ENCODE measurements around the gene SMIM11. TPM values are rescaled to one million over a fixed set of nuclear protein-coding genes. Genes with fewer than 3 reads are reported as not detected.
A peak's percentile ranks its signal among the peaks of the same experiment; 100 is the strongest.
"Not testable (repeated sequence)": the region's sequence is repeated elsewhere in the genome, so short reads cannot be mapped to it uniquely, and the experiment has no call there.

The SMIM11 gene
- total RNA-seq, 2 experiments from 2014 or later = 14.5 to 15.6 TPM

- peaks cover 2% of the 10 kb centered on the region for H3K9me3 Mint-ChIP-seq
- DNase-seq = no peak
- ChIA-PET POLR2A (no interaction called here), CTCF (interaction anchor here (0.7 to 5.1 kb wide), 4 partner anchors 7 to 435 kb away, joined by 3 to 53 read pairs (median 12); no protein-coding TSS in a partner anchor)
- intact Hi-C loops (cut with micrococcal nuclease) = no loop called here
- H3K36me3 Mint-ChIP-seq = no peaks in the 10 kb centered on the region
- no peak overlapping the region for H3K4me3 Mint-ChIP-seq
- H3K4me1 Mint-ChIP-seq (ENCODE audit: low read depth) = peaks cover 5% of the 10 kb centered on the region
- H3K27me3 Mint-ChIP-seq = peaks cover 18% of the 10 kb centered on the region
- H3K27ac Mint-ChIP-seq = no peak overlapping the region
These were observed 16.4 kb upstream of the SMIM11 start for GRCh38 chr21:34358866-34359265.

DNA sequence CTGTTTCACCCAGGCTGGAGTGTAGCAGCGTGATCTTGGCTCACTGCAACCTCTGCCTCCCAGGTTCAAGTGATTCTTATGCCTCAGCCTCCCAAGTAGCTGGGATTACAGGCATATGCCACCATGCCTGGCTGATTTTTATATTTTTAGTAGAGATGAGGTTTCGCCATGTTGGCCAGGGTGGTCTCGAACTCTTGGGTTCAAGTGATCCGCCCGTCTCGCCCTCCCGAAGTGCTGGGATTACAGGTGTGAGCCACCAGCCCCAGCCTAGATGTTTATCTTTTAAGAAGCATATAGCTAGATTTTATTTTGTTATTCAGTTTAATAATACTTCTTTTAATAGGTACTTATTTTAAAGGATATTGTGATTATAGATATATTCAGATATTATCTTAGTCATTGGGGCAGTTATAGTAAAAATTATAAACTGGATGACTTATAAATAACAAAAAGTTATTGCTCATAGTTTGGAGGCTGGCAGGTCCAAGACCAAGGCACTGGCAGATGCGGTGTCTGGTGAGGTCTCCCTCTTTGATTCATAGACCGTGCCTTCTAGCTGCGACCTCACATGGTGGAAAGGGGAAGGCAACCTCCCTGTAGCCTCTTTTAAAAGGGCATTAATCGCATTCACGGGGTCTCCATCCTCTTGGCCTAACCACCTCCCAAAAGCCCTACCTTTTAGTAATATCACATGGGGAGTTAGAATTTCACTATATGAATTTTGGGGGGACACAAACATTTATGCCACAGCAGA is 14.6 kb upstream of the SMIM11 start:
- DNase-seq = no peak
- intact Hi-C loops (cut with micrococcal nuclease) = no loop called here
- Mint-ChIP-seq H3K27me3 (peaks cover 11% of the 10 kb centered on the region), H3K4me1 (ENCODE audit: low read depth) (peaks cover 5% of the 10 kb centered on the region), H3K36me3 (no peaks in the 10 kb centered on the region), H3K4me3 (no peak overlapping the region), H3K9me3 (peaks cover 2% of the 10 kb centered on the region), H3K27ac (no peak overlapping the region)
- ChIA-PET CTCF (interaction anchor here (0.5 to 5.1 kb wide), 5 partner anchors 13 to 543 kb away, joined by 3 to 53 read pairs (median 8); no protein-coding TSS in a partner anchor), POLR2A (no interaction called here)

GRCh38 chr21:34362136-34362444 is 13.2 kb upstream of the SMIM11 start:
- CTCF ChIA-PET = interaction anchor here (0.6 to 5.1 kb wide), 24 partner anchors 9 to 756 kb away, joined by 3 to 53 read pairs (median 4); no protein-coding TSS in a partner anchor

DNA sequence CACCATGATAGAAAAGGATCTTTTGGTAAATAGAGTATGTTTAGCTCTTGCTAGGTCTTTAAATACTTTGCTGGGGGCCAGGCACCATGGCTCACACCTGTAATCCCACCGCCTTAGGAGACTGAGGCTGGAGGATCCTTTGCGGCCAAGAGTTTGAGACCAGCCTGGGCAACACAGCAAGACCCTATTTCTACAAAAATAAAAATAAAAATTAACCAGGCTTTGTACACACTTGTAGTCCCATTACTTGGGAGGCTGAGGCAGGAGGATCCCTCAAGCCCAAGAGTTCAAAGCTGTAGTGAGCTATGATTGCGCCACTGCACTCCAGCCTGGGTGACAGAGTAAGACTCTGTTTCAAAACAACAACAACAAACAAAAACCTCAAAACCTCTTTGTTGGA is 12.6 kb upstream of the SMIM11 start:
- peaks cover 5% of the 10 kb centered on the region for H3K4me1 Mint-ChIP-seq (ENCODE audit: low read depth)
- no peak overlapping the region for H3K27ac Mint-ChIP-seq
- peaks cover 9% of the 10 kb centered on the region for H3K27me3 Mint-ChIP-seq
- peaks cover 2% of the 10 kb centered on the region for H3K9me3 Mint-ChIP-seq
- H3K4me3 Mint-ChIP-seq = no peak overlapping the region
- POLR2A ChIA-PET = no interaction called here
- CTCF ChIA-PET = interaction anchor here (0.6 to 5.1 kb wide), 25 partner anchors 8 to 757 kb away, joined by 3 to 53 read pairs (median 3); no protein-coding TSS in a partner anchor
- H3K36me3 Mint-ChIP-seq = no peaks in the 10 kb centered on the region
- intact Hi-C loops (cut with micrococcal nuclease) = no loop called here
- no peak for DNase-seq

More at GRCh38 chr21:34362136-34362444, 13.2 kb upstream of the SMIM11 start:
- POLR2A ChIA-PET = no interaction called here
- no peak for DNase-seq
- Mint-ChIP-seq H3K27me3 (peaks cover 9% of the 10 kb centered on the region), H3K27ac (no peak overlapping the region), H3K4me1 (ENCODE audit: low read depth) (peaks cover 5% of the 10 kb centered on the region), H3K9me3 (peaks cover 2% of the 10 kb centered on the region), H3K36me3 (no peaks in the 10 kb centered on the region), H3K4me3 (no peak overlapping the region)
- intact Hi-C loops (cut with micrococcal nuclease) = no loop called here

GRCh38 chr21:34363733-34364132 is 11.6 kb upstream of the SMIM11 start, which contains the start of gene KCNE2:
Gene KCNE2 (plus strand): TSS chr21:34364006. CDS start chr21:34370479, 6,473 bp downstream.
- peaks cover 5% of the 10 kb centered on the region for H3K4me1 Mint-ChIP-seq (ENCODE audit: low read depth)
- CTCF ChIA-PET = interaction anchor here (0.6 to 5.1 kb wide), 5 partner anchors 239 to 440 kb away, joined by 3 to 53 read pairs (median 19); no protein-coding TSS in a partner anchor
- no peak within 1 kb of the TSS for H3K27ac Mint-ChIP-seq
- H3K36me3 Mint-ChIP-seq = no peaks in the 10 kb centered on the region
- intact Hi-C loops (cut with micrococcal nuclease) = no loop called here
- H3K4me3 Mint-ChIP-seq = no peak within 1 kb of the TSS
- H3K27me3 Mint-ChIP-seq = peaks cover 11% of the 10 kb centered on the region
- peaks cover 2% of the 10 kb centered on the region for H3K9me3 Mint-ChIP-seq
- POLR2A ChIA-PET = no interaction called here
- no peak for DNase-seq

GRCh38 chr21:34364921-34365320 is 10.4 kb upstream of the SMIM11 start:
- H3K27ac Mint-ChIP-seq = no peak overlapping the region
- H3K27me3 Mint-ChIP-seq = peaks cover 12% of the 10 kb centered on the region
- intact Hi-C loops (cut with micrococcal nuclease) = no loop called here
- POLR2A ChIA-PET = no interaction called here
- no peak overlapping the region for H3K4me3 Mint-ChIP-seq
- peaks cover 5% of the 10 kb centered on the region for H3K4me1 Mint-ChIP-seq (ENCODE audit: low read depth)
- CTCF ChIA-PET = interaction anchor here (1.7 kb wide), 1 partner anchor 17 kb away, joined by 7 read pairs; no protein-coding TSS in a partner anchor
- no peaks in the 10 kb centered on the region for H3K36me3 Mint-ChIP-seq
- H3K9me3 Mint-ChIP-seq = no peaks in the 10 kb centered on the region
- DNase-seq = no peak

DNA sequence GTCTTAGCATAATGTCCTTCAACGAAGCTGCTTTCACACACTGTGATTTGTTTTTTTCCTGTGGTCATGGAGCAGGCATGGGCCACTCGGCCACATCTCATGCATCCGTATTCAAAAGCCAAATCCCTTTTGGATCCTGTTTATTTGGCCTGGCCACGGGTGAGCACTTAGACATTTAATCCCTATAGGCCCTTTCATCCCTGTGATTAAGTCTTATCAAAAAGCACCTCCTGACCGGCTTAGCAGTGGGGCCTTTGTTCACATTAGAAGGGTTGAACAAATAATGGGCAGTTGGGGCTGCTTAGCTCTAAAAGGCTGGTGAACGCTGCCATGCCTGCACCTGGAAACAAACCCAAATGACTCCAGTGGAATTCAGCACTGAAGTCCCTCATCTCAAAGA is 9.5 kb upstream of the SMIM11 start:
- H3K27ac Mint-ChIP-seq = no peak overlapping the region
- intact Hi-C loops (cut with micrococcal nuclease) = no loop called here
- no peaks in the 10 kb centered on the region for H3K9me3 Mint-ChIP-seq
- CTCF ChIA-PET = interaction anchor here (1.4 to 1.7 kb wide), 2 partner anchors 18 to 264 kb away, joined by 4 to 7 read pairs; no protein-coding TSS in a partner anchor
- H3K36me3 Mint-ChIP-seq = no peaks in the 10 kb centered on the region
- no peak overlapping the region for H3K4me3 Mint-ChIP-seq
- peaks cover 12% of the 10 kb centered on the region for H3K27me3 Mint-ChIP-seq
- no peak for DNase-seq
- peaks cover 5% of the 10 kb centered on the region for H3K4me1 Mint-ChIP-seq (ENCODE audit: low read depth)
- POLR2A ChIA-PET = no interaction called here

DNA sequence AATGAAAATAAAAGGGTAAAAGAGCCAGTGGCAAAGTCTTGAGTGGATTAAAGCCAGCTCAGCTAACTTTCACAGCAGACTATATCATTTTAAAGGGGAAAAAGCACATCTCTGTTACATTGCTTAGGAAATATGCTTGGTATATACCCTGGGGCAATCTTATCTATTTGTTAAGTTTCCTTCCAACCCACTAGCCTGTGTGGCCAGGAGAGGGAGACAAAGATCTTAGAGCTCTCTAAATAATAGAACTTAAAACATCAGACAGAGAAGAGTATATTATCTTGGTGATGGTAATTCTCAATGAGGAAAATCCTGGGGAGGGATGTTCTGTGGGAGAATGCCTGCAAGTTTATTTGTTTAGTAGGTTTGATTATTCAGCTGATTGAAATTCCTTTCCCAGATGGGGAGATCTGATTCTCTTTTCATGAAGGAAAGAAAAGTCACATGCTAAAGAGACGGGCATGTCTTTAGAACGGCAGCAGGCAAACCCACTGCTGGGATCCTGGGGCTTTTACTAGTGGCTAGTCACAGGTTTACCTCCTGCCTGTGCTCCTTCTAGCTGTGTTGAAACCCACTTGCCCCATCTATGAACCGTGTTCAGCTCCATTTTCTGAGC is 7.9 kb upstream of the SMIM11 start:
- H3K27ac Mint-ChIP-seq = no peak overlapping the region
- H3K4me3 Mint-ChIP-seq = no peak overlapping the region
- no peaks in the 10 kb centered on the region for H3K9me3 Mint-ChIP-seq
- CTCF ChIA-PET = interaction anchor here (0.6 to 2.2 kb wide), 14 partner anchors 12 to 1970 kb away, joined by 3 to 12 read pairs (median 4); no protein-coding TSS in a partner anchor
- intact Hi-C loops (cut with micrococcal nuclease) = no loop called here
- no peaks in the 10 kb centered on the region for H3K4me1 Mint-ChIP-seq (ENCODE audit: low read depth)
- peak; percentile 43 for DNase-seq
- H3K36me3 Mint-ChIP-seq = no peaks in the 10 kb centered on the region
- H3K27me3 Mint-ChIP-seq = peaks cover 8% of the 10 kb centered on the region
- POLR2A ChIA-PET = interaction anchor here (0.6 kb wide), 1 partner anchor 1709 kb away, joined by 4 read pairs; no protein-coding TSS in a partner anchor

- POLR2A ChIA-PET = no interaction called here
- Mint-ChIP-seq H3K4me1 (ENCODE audit: low read depth) (no peaks in the 10 kb centered on the region), H3K27ac (no peak overlapping the region), H3K27me3 (peaks cover 8% of the 10 kb centered on the region), H3K9me3 (no peaks in the 10 kb centered on the region), H3K4me3 (no peak overlapping the region), H3K36me3 (no peaks in the 10 kb centered on the region)
- intact Hi-C loops (cut with micrococcal nuclease) = no loop called here
- CTCF ChIA-PET = no interaction called here
- DNase-seq = no peak
These were observed 5.6 kb upstream of the SMIM11 start for GRCh38 chr21:34369741-34370140.

DNA sequence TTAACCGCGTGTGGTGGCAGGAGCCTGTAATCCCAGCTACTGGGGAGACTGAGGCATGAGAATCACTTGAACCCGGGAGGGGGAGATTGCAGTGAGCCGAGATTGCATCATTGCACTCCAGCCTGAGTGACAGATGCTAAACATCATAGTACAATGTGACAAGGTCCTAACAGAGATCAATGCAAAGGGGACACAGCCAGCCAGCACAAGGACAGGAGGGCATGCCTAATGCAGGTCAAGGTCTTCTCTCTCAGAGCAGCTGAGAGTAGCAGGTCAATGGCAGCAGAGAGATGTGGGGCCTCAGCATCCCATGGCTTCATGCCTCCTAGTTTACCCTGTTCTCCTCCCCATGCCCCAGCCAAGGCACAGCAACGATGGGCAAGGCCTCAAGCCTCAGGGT is 3.0 kb upstream of the SMIM11 start:
- CTCF ChIA-PET = no interaction called here
- DNase-seq = no peak

DNA sequence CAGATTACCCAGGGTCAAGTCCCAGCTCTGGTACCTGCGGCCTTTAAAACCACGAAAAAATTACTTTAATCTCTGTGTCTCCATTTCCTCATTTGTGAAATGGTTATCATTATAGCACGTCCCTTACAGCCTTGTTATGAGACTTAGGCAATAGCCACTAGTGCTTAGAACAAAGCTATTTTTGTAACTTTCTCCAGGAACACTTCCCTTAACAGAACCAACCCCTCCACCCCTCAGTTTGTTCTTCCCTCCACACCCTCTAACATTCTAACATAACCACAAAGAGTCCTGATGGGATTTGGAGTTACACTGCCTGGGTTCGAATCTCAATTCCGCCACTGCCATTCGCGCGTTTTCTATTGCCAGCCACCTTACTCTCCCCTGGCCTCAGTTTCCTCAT is 845 bp upstream of the SMIM11 start:
- H3K27me3 Mint-ChIP-seq; H3K4me3 Mint-ChIP-seq; H3K27ac Mint-ChIP-seq; CTCF ChIA-PET; DNase-seq; intact Hi-C loops (cut with micrococcal nuclease); H3K36me3 Mint-ChIP-seq; H3K4me1 Mint-ChIP-seq (ENCODE audit: low read depth); POLR2A ChIA-PET; H3K9me3 Mint-ChIP-seq: not testable (repeated sequence)

More for the DNA sequence above, 3.0 kb upstream of the SMIM11 start:
- POLR2A ChIA-PET = no interaction called here
- Mint-ChIP-seq H3K27me3 (peaks cover 8% of the 10 kb centered on the region), H3K36me3 (no peaks in the 10 kb centered on the region), H3K9me3 (no peaks in the 10 kb centered on the region), H3K4me1 (ENCODE audit: low read depth) (no peaks in the 10 kb centered on the region), H3K27ac (no peak overlapping the region), H3K4me3 (no peak overlapping the region)
- intact Hi-C loops (cut with micrococcal nuclease) = no loop called here

DNA sequence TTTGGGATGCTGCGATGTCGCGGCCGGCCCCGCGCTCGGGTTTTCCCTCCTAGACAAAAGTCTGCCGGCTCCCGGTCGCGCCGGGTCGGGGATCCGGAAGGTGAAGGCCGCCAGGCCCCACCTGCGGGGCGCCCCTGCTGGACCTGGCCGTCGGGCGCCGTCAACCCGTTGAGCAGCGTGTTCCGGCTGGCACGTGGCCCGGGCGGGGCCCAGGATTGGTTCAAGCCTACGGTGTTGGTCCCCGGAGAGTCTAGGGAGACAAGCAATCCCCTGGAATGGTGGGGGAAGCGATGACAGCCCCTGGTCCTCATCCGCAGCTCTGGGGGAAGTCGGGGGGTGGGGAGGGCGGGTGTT is 289 bp downstream of the SMIM11 start:
- H3K4me1 Mint-ChIP-seq (ENCODE audit: low read depth); DNase-seq; CTCF ChIA-PET: not testable (repeated sequence)

More for the DNA sequence above, 289 bp downstream of the SMIM11 start:
- POLR2A ChIA-PET; H3K27ac Mint-ChIP-seq; H3K9me3 Mint-ChIP-seq; intact Hi-C loops (cut with micrococcal nuclease); H3K36me3 Mint-ChIP-seq; H3K27me3 Mint-ChIP-seq; H3K4me3 Mint-ChIP-seq: not testable (repeated sequence)

Data from activated CD4-positive, alpha-beta memory T cell treated with anti-CD3 and anti-CD28 coated beads for 36 hours (primary cell).